Stimulated activated CD4-positive, alpha-beta T cell treated with anti-CD3 and anti-CD28 coated beads, Interleukin-15, amount 100 ng/mL, for 1 hour (primary cell): ENCODE data around the gene ATP13A3.

ENCODE experiments used
- DNase-seq, 2 donors: peaks; one replicate each; pipeline ENCODE4 v3.0.0-alpha.2; 2020; ENCODE audit warnings: low read depth in 1 of 2, low spot score in 1 of 2

The ATP13A3 gene

GRCh38 chr3:194476784-194477183 lies 10.0 kb downstream of the ATP13A3 start:
- no peak for DNase-seq

GRCh38 chr3:194475978-194476377 lies 10.8 kb downstream of the ATP13A3 start:
- DNase-seq, result no peak

GRCh38 chr3:194475138-194475932 lies 11.5 kb downstream of the ATP13A3 start:
- DNase-seq, result no peak

GRCh38 chr3:194474675-194475074 lies 12.1 kb downstream of the ATP13A3 start:
- DNase-seq, result no peak

GRCh38 chr3:194472290-194472920 lies 14.4 kb downstream of the ATP13A3 start:
- DNase-seq, result no peak

GRCh38 chr3:194471863-194472262 lies 14.9 kb downstream of the ATP13A3 start:
- DNase-seq, result no peak

- DNase-seq, result no peak
Measured at GRCh38 chr3:194470615-194471014, 16.2 kb downstream of the ATP13A3 start.

GRCh38 chr3:194469977-194470376 lies 16.8 kb downstream of the ATP13A3 start:
- DNase-seq, result no peak

- DNase-seq, result no peak
Measured at GRCh38 chr3:194468086-194468485, 18.7 kb downstream of the ATP13A3 start.

- DNase-seq, result no peak
Measured at GRCh38 chr3:194466761-194467356, 19.9 kb downstream of the ATP13A3 start.

GRCh38 chr3:194465920-194466570 lies 20.8 kb downstream of the ATP13A3 start:
- no peak for DNase-seq

- DNase-seq, result no peak
Measured at GRCh38 chr3:194465246-194465645, 21.6 kb downstream of the ATP13A3 start.

- DNase-seq, result no peak
Measured at GRCh38 chr3:194464692-194465091, 22.1 kb downstream of the ATP13A3 start.

GRCh38 chr3:194462936-194463335 lies 23.9 kb downstream of the ATP13A3 start:
- no peak for DNase-seq

GRCh38 chr3:194460566-194460965 lies 26.2 kb downstream of the ATP13A3 start:
- DNase-seq, result no peak

- no peak for DNase-seq
Measured at GRCh38 chr3:194458131-194458530, 28.7 kb downstream of the ATP13A3 start.

- no peak for DNase-seq
Measured at GRCh38 chr3:194455481-194455880, 31.3 kb downstream of the ATP13A3 start.

GRCh38 chr3:194450341-194450740 lies 36.5 kb downstream of the ATP13A3 start:
- DNase-seq, result no peak

- DNase-seq, result no peak
Measured at GRCh38 chr3:194449913-194450312, 36.9 kb downstream of the ATP13A3 start.

GRCh38 chr3:194447657-194448056 lies 39.1 kb downstream of the ATP13A3 start:
- DNase-seq, result no peak

- DNase-seq, result no peak
Measured at GRCh38 chr3:194447161-194447560, 39.6 kb downstream of the ATP13A3 start.

- DNase-seq, result no peak
Measured at GRCh38 chr3:194446754-194447153, 40.0 kb downstream of the ATP13A3 start.
